ENCODE data around the gene REC8. TPM values are rescaled to one million over a fixed set of nuclear protein-coding genes. Genes with fewer than 3 reads are reported as not detected.
"Not testable (repeated sequence)": the region's sequence is repeated elsewhere in the genome, so short reads cannot be mapped to it uniquely, and the experiment has no call there.

Gene REC8
- total RNA-seq, 1 donor from 2014 or later, result 158 TPM

- no peak overlapping the region for H3K4me3 ChIP-seq (ENCODE audit: low read depth, low read length)
- no peak for DNase-seq (ENCODE audit: low read depth)
- TF ChIP-seq CTCF (conservative IDR thresholded peaks at IDR 0.05; ENCODE audit: low read depth, low read length), result no peak
Measured at GRCh38 chr14:24219080-24219479, 47.2 kb downstream of the REC8 start.

GRCh38 chr14:24219521-24219920, 47.6 kb downstream of the REC8 start:
- DNase-seq (ENCODE audit: low read depth), result no peak
- no peak for TF ChIP-seq CTCF (conservative IDR thresholded peaks at IDR 0.05; ENCODE audit: low read depth, low read length)
- no peak overlapping the region for H3K4me3 ChIP-seq (ENCODE audit: low read depth, low read length)

GRCh38 chr14:24222987-24223386, 51.1 kb downstream of the REC8 start:
- not testable (repeated sequence) for DNase-seq (ENCODE audit: low read depth); H3K4me3 ChIP-seq (ENCODE audit: low read depth, low read length)

GRCh38 chr14:24224618-24225071, 52.8 kb downstream of the REC8 start:
- no peak overlapping the region for H3K4me3 ChIP-seq (ENCODE audit: low read depth, low read length)
- DNase-seq (ENCODE audit: low read depth), result no peak
- no peak for TF ChIP-seq CTCF (conservative IDR thresholded peaks at IDR 0.05; ENCODE audit: low read depth, low read length)

GRCh38 chr14:24226473-24226872, 54.6 kb downstream of the REC8 start:
- no peak for DNase-seq (ENCODE audit: low read depth)
- TF ChIP-seq CTCF (conservative IDR thresholded peaks at IDR 0.05; ENCODE audit: low read depth, low read length), result no peak
- no peak overlapping the region for H3K4me3 ChIP-seq (ENCODE audit: low read depth, low read length)

- no peak for TF ChIP-seq CTCF (conservative IDR thresholded peaks at IDR 0.05; ENCODE audit: low read depth, low read length)
- no peak overlapping the region for H3K4me3 ChIP-seq (ENCODE audit: low read depth, low read length)
- no peak for DNase-seq (ENCODE audit: low read depth)
Measured at GRCh38 chr14:24228902-24229301, 57.0 kb downstream of the REC8 start.

Other genes with a start within 250 kb of the REC8 start
- gene DHRS4, start 218.3 kb upstream of the REC8 start, total RNA-seq, result 33.1 and 43.7 TPM in 2 replicates
- 13.6 and 14.8 TPM in 2 replicates for gene DHRS4L2, start 183.2 kb upstream of the REC8 start, total RNA-seq
- gene CARMIL3, start 120.1 kb upstream of the REC8 start, total RNA-seq, result 0.07 TPM in 1 of 2 replicates, not detected in the other
- gene CPNE6, start 100.5 kb upstream of the REC8 start, total RNA-seq, result not detected in 2 replicates
- gene PCK2, start 77.8 kb upstream of the REC8 start, total RNA-seq, result 40.0 and 47.7 TPM in 2 replicates
- gene DCAF11, start 57.3 kb upstream of the REC8 start, total RNA-seq, result 42.6 and 51.2 TPM in 2 replicates
- 0.87 and 1.2 TPM in 2 replicates for gene NRL, start 57.1 kb upstream of the REC8 start, total RNA-seq
- not detected in 2 replicates for gene FITM1, start 41.4 kb upstream of the REC8 start, total RNA-seq
- gene PSME1, start 35.9 kb upstream of the REC8 start, total RNA-seq, result 266 and 385 TPM in 2 replicates
- gene EMC9, start 30.5 kb upstream of the REC8 start, total RNA-seq, result 22.3 and 31.8 TPM in 2 replicates
- 156 and 168 TPM in 2 replicates for gene PSME2, start 25.5 kb upstream of the REC8 start, total RNA-seq
- 42.3 and 79.4 TPM in 2 replicates for gene RNF31, start 24.6 kb upstream of the REC8 start, total RNA-seq
- gene IRF9, start 10.8 kb upstream of the REC8 start, total RNA-seq, result 26.8 and 45.1 TPM in 2 replicates
- gene IPO4, start 16.7 kb downstream of the REC8 start, total RNA-seq, result 60.4 and 102 TPM in 2 replicates
- gene TM9SF1, start 23.4 kb downstream of the REC8 start, total RNA-seq, result 54.4 and 84.1 TPM in 2 replicates
- gene TSSK4, start 33.6 kb downstream of the REC8 start, total RNA-seq, result not detected in 2 replicates
- 42.8 and 88.4 TPM in 2 replicates for gene CHMP4A, start 41.4 kb downstream of the REC8 start, total RNA-seq
- gene MDP1, start 44.0 kb downstream of the REC8 start, total RNA-seq, result 15.6 and 26.1 TPM in 2 replicates
- 219 and 220 TPM in 2 replicates for gene NEDD8, start 60.3 kb downstream of the REC8 start, total RNA-seq
- gene GMPR2, start 60.8 kb downstream of the REC8 start, total RNA-seq, result 64.2 and 136 TPM in 2 replicates
- 43.2 and 53.2 TPM in 2 replicates for gene TINF2, start 70.5 kb downstream of the REC8 start, total RNA-seq
- gene TGM1, start 91.1 kb downstream of the REC8 start, total RNA-seq, result 0.63 and 0.94 TPM in 2 replicates
- 32.7 and 39.0 TPM in 2 replicates for gene RABGGTA, start 99.5 kb downstream of the REC8 start, total RNA-seq
- gene DHRS1, start 127.7 kb downstream of the REC8 start, total RNA-seq, result 25.7 and 26.4 TPM in 2 replicates
- 17.1 and 32.6 TPM in 2 replicates for gene NOP9, start 127.8 kb downstream of the REC8 start, total RNA-seq
- 2.0 and 3.6 TPM in 2 replicates for gene CIDEB, start 135.9 kb downstream of the REC8 start, total RNA-seq
- gene LTB4R2, start 138.1 kb downstream of the REC8 start, total RNA-seq, result 1.3 and 2.7 TPM in 2 replicates
- gene LTB4R, start 139.4 kb downstream of the REC8 start, total RNA-seq, result 0.06 and 4.0 TPM in 2 replicates
- 1.6 and 8.0 TPM in 2 replicates for gene ADCY4, start 163.0 kb downstream of the REC8 start, total RNA-seq
- gene RIPK3, start 167.9 kb downstream of the REC8 start, total RNA-seq, result 6.4 and 7.6 TPM in 2 replicates
- 4.5 and 30.2 TPM in 2 replicates for gene NFATC4, start 196.1 kb downstream of the REC8 start, total RNA-seq
- 3.4 and 6.2 TPM in 2 replicates for gene NYNRIN, start 226.9 kb downstream of the REC8 start, total RNA-seq